H9 (cell line): Measurements from ENCODE around the gene TMEM269. TPM values are rescaled to one million over a fixed set of nuclear protein-coding genes. Genes with fewer than 3 reads are reported as not detected.

Experiments
- DNase-seq: peaks from one replicate; pipeline ENCODE4 v3.0.0-alpha.2; 2017
- H2AFZ ChIP-seq: one replicate; pipeline ENCODE4 v1.6.1; 2013; ENCODE audit warnings: mild to moderate bottlenecking, low read length, control low read depth, moderate library complexity
- H2AK5ac ChIP-seq: 2 replicates; pipeline ENCODE4 v1.6.1; 2013; ENCODE audit warnings: low read length, control low read depth, mixed read lengths; ENCODE audit not compliant: insufficient read length
- H2BK120ac ChIP-seq: one replicate; pipeline ENCODE4 v1.6.1; 2013; ENCODE audit warnings: low read depth, mild to moderate bottlenecking, low read length, control low read depth, inconsistent platforms; ENCODE audit not compliant: poor library complexity, severe bottlenecking
- H2BK12ac ChIP-seq: 2 replicates; pipeline ENCODE4 v1.6.1; 2013; ENCODE audit warnings: low read length, control low read depth, mixed read lengths, low read depth; ENCODE audit not compliant: insufficient read length
- H2BK15ac ChIP-seq: 2 replicates; pipeline ENCODE4 v1.6.1; 2013; ENCODE audit warnings: low read depth, low read length, control low read depth
- H2BK20ac ChIP-seq: one replicate; pipeline ENCODE4 v1.6.1; 2013; ENCODE audit warnings: low read depth, mild to moderate bottlenecking, low read length, control low read depth, inconsistent platforms; ENCODE audit not compliant: poor library complexity, severe bottlenecking
- H2BK5ac ChIP-seq: 2 replicates; pipeline ENCODE4 v1.6.1; 2013; ENCODE audit warnings: low read length, control low read depth, mixed read lengths; ENCODE audit not compliant: insufficient read length
- H3K14ac ChIP-seq: 2 replicates; pipeline ENCODE4 v1.6.1; 2013; ENCODE audit warnings: low read length, control low read depth; ENCODE audit not compliant: insufficient read depth
- H3K18ac ChIP-seq: 2 replicates; pipeline ENCODE4 v1.6.1; 2013; ENCODE audit warnings: low read depth, mild to moderate bottlenecking, mixed read lengths, low read length, control low read depth; ENCODE audit not compliant: insufficient read length
- H3K23ac ChIP-seq: 2 replicates; pipeline ENCODE4 v1.6.1; 2013; ENCODE audit warnings: low read length, control low read depth, mixed read lengths, low read depth; ENCODE audit not compliant: insufficient read length
- H3K23me2 ChIP-seq: 2 replicates; pipeline ENCODE4 v1.6.1; 2013; ENCODE audit warnings: low read depth, mild to moderate bottlenecking, mixed read lengths, low read length, control low read depth; ENCODE audit not compliant: insufficient read length, poor library complexity, severe bottlenecking
- H3K27ac ChIP-seq: 2 replicates; pipeline ENCODE4 v1.5.1; 2013; ENCODE audit warnings: low read length, control low read depth, mixed read lengths, low read depth; ENCODE audit not compliant: insufficient read length
- H3K27me3 ChIP-seq: 2 replicates; pipeline ENCODE4 v1.6.1; 2013; ENCODE audit warnings: low read length, control low read depth, inconsistent platforms; ENCODE audit not compliant: insufficient read depth
- H3K4ac ChIP-seq: 2 replicates; pipeline ENCODE4 v1.6.1; 2013; ENCODE audit warnings: low read depth, mild to moderate bottlenecking, control low read depth, inconsistent platforms, low read length, moderate library complexity
- H3K4me1 ChIP-seq: 2 replicates; pipeline ENCODE4 v1.6.1; 2013; ENCODE audit warnings: low read length, control low read depth, inconsistent platforms; ENCODE audit not compliant: insufficient read depth
- H3K4me2 ChIP-seq: 2 replicates; pipeline ENCODE4 v1.6.1; 2013; ENCODE audit warnings: low read length, control low read depth, mixed read lengths; ENCODE audit not compliant: insufficient read length, insufficient read depth
- H3K56ac ChIP-seq: 2 replicates; pipeline ENCODE4 v1.6.1; 2013; ENCODE audit warnings: low read depth, mild to moderate bottlenecking, mixed read lengths, low read length, control low read depth; ENCODE audit not compliant: insufficient read length
- H3K79me1 ChIP-seq: 2 replicates; pipeline ENCODE4 v1.6.1; 2013; ENCODE audit warnings: low read depth, mild to moderate bottlenecking, moderate library complexity, low read length, control low read depth, inconsistent platforms; ENCODE audit not compliant: insufficient read depth, poor library complexity, severe bottlenecking
- H3K79me2 ChIP-seq: 2 replicates; pipeline ENCODE4 v1.6.1; 2013; ENCODE audit warnings: low read length, control low read depth, inconsistent platforms; ENCODE audit not compliant: insufficient read depth
- H3K9ac ChIP-seq: 2 replicates; pipeline ENCODE4 v1.6.1; 2013; ENCODE audit warnings: low read length, control low read depth, mixed read lengths; ENCODE audit not compliant: insufficient read length; ENCODE audit errors: extremely low read depth
- H3K9me3 ChIP-seq: one replicate; pipeline ENCODE4 v1.6.1; 2013; ENCODE audit warnings: low read depth, low read length, inconsistent platforms; ENCODE audit not compliant: control insufficient read depth
- H3T11ph ChIP-seq: one replicate; pipeline ENCODE4 v1.6.1; 2013; ENCODE audit warnings: mild to moderate bottlenecking, low read length, control low read depth, inconsistent platforms
- H4K20me1 ChIP-seq: one replicate; pipeline ENCODE4 v1.6.1; 2013; ENCODE audit not compliant: control insufficient read depth, insufficient read length, insufficient read depth
- H4K5ac ChIP-seq: 2 replicates; pipeline ENCODE4 v1.6.1; 2013; ENCODE audit warnings: low read depth, mild to moderate bottlenecking, mixed read lengths, low read length, control low read depth; ENCODE audit not compliant: insufficient read length
- H4K8ac ChIP-seq: replicated peaks from 2 replicates; pipeline ENCODE4 v1.6.1; 2013; ENCODE audit warnings: low read length, control low read depth, mixed read lengths, low read depth; ENCODE audit not compliant: insufficient read length
- H4K91ac ChIP-seq: 2 replicates; pipeline ENCODE4 v1.6.1; 2013; ENCODE audit warnings: low read depth, mild to moderate bottlenecking, moderate library complexity, mixed read lengths, low read length, control low read depth; ENCODE audit not compliant: insufficient read length
- H3K27ac Mint-ChIP-seq, 3 experiments: 2 replicates in 2 of 3; 3 replicates in 1 of 3; pipeline ENCODE4 v1.8.0; 2020 to 2021; ENCODE audit warnings: mixed read lengths in 3 of 3, mild to moderate bottlenecking in 1 of 3, moderate library complexity in 1 of 3
- H3K27me3 Mint-ChIP-seq: 2 replicates; pipeline ENCODE4 v1.8.0; 2021; ENCODE audit warnings: low read depth, mild to moderate bottlenecking, moderate library complexity, mixed read lengths
- H3K36me3 Mint-ChIP-seq, 3 experiments: 2 replicates in 2 of 3; 3 replicates in 1 of 3; pipeline ENCODE4 v1.8.0; 2020 to 2021; ENCODE audit warnings: low read depth in 3 of 3, mixed read lengths in 3 of 3; ENCODE audit not compliant: insufficient read depth in 1 of 3
- H3K4me1 Mint-ChIP-seq, 2 experiments: 2 replicates each; pipeline ENCODE4 v1.8.0; 2020; ENCODE audit warnings: mixed read lengths in 2 of 2
- H3K4me3 Mint-ChIP-seq, 2 experiments: 2 replicates in 1 of 2; 3 replicates in 1 of 2; pipeline ENCODE4 v1.8.0; 2020 to 2021; ENCODE audit warnings: mild to moderate bottlenecking in 2 of 2, mixed read lengths in 2 of 2, moderate library complexity in 1 of 2
- H3K9me3 Mint-ChIP-seq, 2 experiments: 2 replicates in 1 of 2; 3 replicates in 1 of 2; pipeline ENCODE4 v1.8.0; 2020; ENCODE audit warnings: mild to moderate bottlenecking in 2 of 2, mixed read lengths in 2 of 2, moderate library complexity in 1 of 2
- WGBS: extraction: QIAGEN DNeasy Blood & Tissue Kit; methylation state at CpG from one replicate; pipeline ENCODE4 v1.1.7; 2013; ENCODE audit warnings: missing lambda C conversion rate, low lambda C conversion rate, mixed read lengths; ENCODE audit not compliant: insufficient read length; ENCODE audit errors: extremely low coverage; 5-methylcytosine and 5-hydroxymethylcytosine counted together
- total RNA-seq: library from RNA; stranded (reverse); gene quantifications from 2 replicates; pipeline ENCODE4 v1.2.1, GENCODE V29; 2021
- TF ChIP-seq, protein P1 (sequence below): fragments of 200-600 bp; sonication (generic); conservative IDR thresholded peaks from 3 replicates; pipeline ENCODE4 v1.8.0; 2021; ENCODE audit warnings: antibody characterized with exemption, mild to moderate bottlenecking

Gene TMEM269
- total RNA-seq, 1 experiment from 2014 or later: 0.17 TPM

DNA sequence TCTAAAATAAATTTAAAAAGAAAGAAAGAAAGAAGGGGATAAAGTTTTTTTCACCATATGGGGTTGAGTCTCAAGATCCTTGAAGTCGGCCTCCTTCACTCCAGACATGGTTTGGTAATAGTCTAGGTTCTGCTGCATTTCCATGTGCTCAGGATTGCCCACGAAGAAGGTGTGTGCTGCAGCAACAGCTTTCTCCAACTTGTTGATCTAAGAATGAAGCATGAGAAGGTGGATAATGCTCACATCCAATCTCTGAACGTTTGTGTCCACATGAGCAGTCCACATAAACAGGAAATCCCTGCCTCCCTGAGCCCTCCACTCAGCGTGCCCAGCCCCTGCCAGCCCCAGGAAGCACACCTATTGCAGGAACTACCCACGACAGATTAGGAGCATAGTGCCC, 22.5 kb upstream of the TMEM269 start:
- H3K4me3 Mint-ChIP-seq: no peak overlapping the region

More for the DNA sequence above, 22.5 kb upstream of the TMEM269 start:
- Histone ChIP-seq H4K5ac (no peak overlapping the region), H3K79me2 (no peaks in the 10 kb centered on the region), H3K14ac (no peak overlapping the region), H3K23me2 (peaks cover 7% of the 10 kb centered on the region), H4K91ac (no peak overlapping the region), H3K27me3 (no peaks in the 10 kb centered on the region), H3T11ph (no peak overlapping the region), H3K4me1 (no peaks in the 10 kb centered on the region), H2BK12ac (no peak overlapping the region), H3K9ac (no peak overlapping the region), H2BK15ac (no peak overlapping the region), H4K20me1 (no peaks in the 10 kb centered on the region), H2AK5ac (no peak overlapping the region), H3K4me2 (no peak overlapping the region), H3K18ac (no peak overlapping the region), H3K23ac (no peak overlapping the region), H2BK5ac (no peak overlapping the region), H4K8ac (no peak overlapping the region), H2BK20ac (no peak overlapping the region), H2AFZ (no peak overlapping the region), H3K79me1 (no peaks in the 10 kb centered on the region), H2BK120ac (no peak overlapping the region), H3K27ac (no peak overlapping the region), H3K9me3 (no peaks in the 10 kb centered on the region), H3K4ac (no peak overlapping the region), H3K56ac (no peak overlapping the region)
- H3K27me3 Mint-ChIP-seq: no peaks in the 10 kb centered on the region
- peaks cover 5 to 36% (median 33%) of the 10 kb centered on the region in 3 experiments; a peak in 5 of 7 replicates for H3K36me3 Mint-ChIP-seq
- no peaks in the 10 kb centered on the region for H3K9me3 Mint-ChIP-seq
- TF ChIP-seq, protein P1, sequence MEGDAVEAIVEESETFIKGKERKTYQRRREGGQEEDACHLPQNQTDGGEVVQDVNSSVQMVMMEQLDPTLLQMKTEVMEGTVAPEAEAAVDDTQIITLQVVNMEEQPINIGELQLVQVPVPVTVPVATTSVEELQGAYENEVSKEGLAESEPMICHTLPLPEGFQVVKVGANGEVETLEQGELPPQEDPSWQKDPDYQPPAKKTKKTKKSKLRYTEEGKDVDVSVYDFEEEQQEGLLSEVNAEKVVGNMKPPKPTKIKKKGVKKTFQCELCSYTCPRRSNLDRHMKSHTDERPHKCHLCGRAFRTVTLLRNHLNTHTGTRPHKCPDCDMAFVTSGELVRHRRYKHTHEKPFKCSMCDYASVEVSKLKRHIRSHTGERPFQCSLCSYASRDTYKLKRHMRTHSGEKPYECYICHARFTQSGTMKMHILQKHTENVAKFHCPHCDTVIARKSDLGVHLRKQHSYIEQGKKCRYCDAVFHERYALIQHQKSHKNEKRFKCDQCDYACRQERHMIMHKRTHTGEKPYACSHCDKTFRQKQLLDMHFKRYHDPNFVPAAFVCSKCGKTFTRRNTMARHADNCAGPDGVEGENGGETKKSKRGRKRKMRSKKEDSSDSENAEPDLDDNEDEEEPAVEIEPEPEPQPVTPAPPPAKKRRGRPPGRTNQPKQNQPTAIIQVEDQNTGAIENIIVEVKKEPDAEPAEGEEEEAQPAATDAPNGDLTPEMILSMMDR: no peak
- H3K27ac Mint-ChIP-seq: no peak overlapping the region
- peaks cover 0 to under 1% of the 10 kb centered on the region in 2 experiments; a peak in 1 of 4 replicates for H3K4me1 Mint-ChIP-seq
- no peak for DNase-seq
- WGBS: no CpG with 5 or more reads among the region's 5 CpGs
